HG03342 (cell line): ENCODE results near the gene IPO4.

Source experiments
- ATAC-seq: cut with Tn5 transposase; IDR thresholded peaks from one replicate; pipeline ENCODE4 v1.9.1; 2021; ENCODE audit warnings: mild to moderate bottlenecking, moderate library complexity; ENCODE audit not compliant: unreplicated experiment

IPO4 gene

GRCh38 chr14:24149302-24149969 is 39.2 kb downstream of the IPO4 start:
- no peak for ATAC-seq

GRCh38 chr14:24147761-24148428 is 40.7 kb downstream of the IPO4 start:
- no peak for ATAC-seq

- ATAC-seq = peak; percentile 80
These were observed 41.4 kb downstream of the IPO4 start, which contains the start of gene RNF31 for GRCh38 chr14:24146978-24147760. TSS of gene RNF31 (plus strand) at chr14:24147498. CDS start at chr14:24147699, 201 bp downstream.

GRCh38 chr14:24146453-24146977 is 42.1 kb downstream of the IPO4 start, which contains the start of gene PSME2:
TSS of gene PSME2 (minus strand) at chr14:24146610. CDS start at chr14:24146581, 29 bp downstream.
- ATAC-seq = peak; percentile 55

- ATAC-seq = no peak
These were observed 42.7 kb downstream of the IPO4 start for GRCh38 chr14:24145690-24146452.

GRCh38 chr14:24145219-24145618 is 43.4 kb downstream of the IPO4 start:
- no peak for ATAC-seq

GRCh38 chr14:24144451-24144850 is 44.2 kb downstream of the IPO4 start:
- no peak for ATAC-seq

- ATAC-seq = no peak
These were observed 45.1 kb downstream of the IPO4 start for GRCh38 chr14:24143511-24143910.

- ATAC-seq = peak; percentile 82
These were observed 47.3 kb downstream of the IPO4 start, which contains the start of gene EMC9 for GRCh38 chr14:24141097-24141880. TSS of gene EMC9 (minus strand) at chr14:24141591. CDS start at chr14:24141304, 287 bp downstream.

GRCh38 chr14:24139272-24139934 is 49.2 kb downstream of the IPO4 start:
- no peak for ATAC-seq

GRCh38 chr14:24138396-24139271 is 50.0 kb downstream of the IPO4 start:
- no peak for ATAC-seq

- no peak for ATAC-seq
These were observed 50.9 kb downstream of the IPO4 start for GRCh38 chr14:24137529-24138395.

GRCh38 chr14:24136684-24137528 is 51.7 kb downstream of the IPO4 start:
- no peak for ATAC-seq

GRCh38 chr14:24135834-24136683 is 52.6 kb downstream of the IPO4 start, which contains the start of gene PSME1:
TSS of gene PSME1 (plus strand) at chr14:24136194. CDS start at chr14:24136263, 69 bp downstream.
- peak; percentile 83 for ATAC-seq

GRCh38 chr14:24135584-24135833 is 53.1 kb downstream of the IPO4 start:
- peak; percentile 8 for ATAC-seq

- no peak for ATAC-seq
These were observed 54.9 kb downstream of the IPO4 start for GRCh38 chr14:24133735-24134134.
